HG02571 (cell line): ENCODE measurements around the gene CLIP1.
"Not testable (repeated sequence)": the region's sequence is repeated elsewhere in the genome, so short reads cannot be mapped to it uniquely, and the experiment has no call there.

Experiments used
- ATAC-seq: cut with Tn5 transposase; IDR thresholded peaks from one replicate; pipeline ENCODE4 v1.9.1; 2021; ENCODE audit warnings: mild to moderate bottlenecking, moderate library complexity; ENCODE audit not compliant: unreplicated experiment

Gene CLIP1

GRCh38 chr12:122265476-122265875 lies 157.0 kb downstream of the CLIP1 start:
- ATAC-seq, result no peak

GRCh38 chr12:122260735-122261134 lies 161.7 kb downstream of the CLIP1 start:
- ATAC-seq, result not testable (repeated sequence)

GRCh38 chr12:122258939-122259338 lies 163.5 kb downstream of the CLIP1 start:
- ATAC-seq, result not testable (repeated sequence)

GRCh38 chr12:122258462-122258861 lies 164.0 kb downstream of the CLIP1 start:
- not testable (repeated sequence) for ATAC-seq

GRCh38 chr12:122250536-122250935 lies 171.9 kb downstream of the CLIP1 start:
- ATAC-seq, result no peak

- ATAC-seq, result no peak
These were observed 172.4 kb downstream of the CLIP1 start for GRCh38 chr12:122250047-122250446.

GRCh38 chr12:122245553-122245952 lies 176.9 kb downstream of the CLIP1 start:
- no peak for ATAC-seq

- no peak for ATAC-seq
These were observed 177.7 kb downstream of the CLIP1 start for GRCh38 chr12:122244565-122245371.

GRCh38 chr12:122243965-122244364 lies 178.5 kb downstream of the CLIP1 start:
- ATAC-seq, result no peak

- no peak for ATAC-seq
These were observed 183.6 kb downstream of the CLIP1 start for GRCh38 chr12:122238861-122239260.

GRCh38 chr12:122235741-122236140 lies 186.7 kb downstream of the CLIP1 start:
- ATAC-seq, result no peak

GRCh38 chr12:122232691-122233090 lies 189.8 kb downstream of the CLIP1 start:
- no peak for ATAC-seq

GRCh38 chr12:122230798-122231197 lies 191.7 kb downstream of the CLIP1 start:
- ATAC-seq, result no peak

GRCh38 chr12:122228092-122228491 lies 194.4 kb downstream of the CLIP1 start:
- ATAC-seq, result no peak

- no peak for ATAC-seq
These were observed 195.1 kb downstream of the CLIP1 start for GRCh38 chr12:122227341-122227740.

GRCh38 chr12:122226366-122227125 lies 195.9 kb downstream of the CLIP1 start:
- ATAC-seq, result no peak

- peak; percentile 81 for ATAC-seq
These were observed 196.6 kb downstream of the CLIP1 start, which contains the start of gene DIABLO for GRCh38 chr12:122225683-122226365. Gene DIABLO, minus strand, starts transcription at chr12:122226052. Its CDS starts 38 bp downstream, at chr12:122226014.
